ENCODE data around the gene TNNT1.

- no peak for TF ChIP-seq CTCF (conservative IDR thresholded peaks at IDR 0.05)
- TF ChIP-seq EZH2 (IDR thresholded peaks at IDR 0.05; ENCODE audit: low read depth): no peak
Measured at GRCh38 chr19:55113570-55114039, 35.4 kb downstream of the TNNT1 start.
